Astrocyte (in vitro differentiated cells and primary cell): Measurements from ENCODE around the gene IL20RA.
"Not testable (repeated sequence)": the region's sequence is repeated elsewhere in the genome, so short reads cannot be mapped to it uniquely, and the experiment has no call there.

Source experiments
- CTCF ChIP-seq: IDR thresholded peaks from 2 replicates; pipeline ENCODE4 v1.5.1; 2011; ENCODE audit warnings: low read depth, mild to moderate bottlenecking, inconsistent platforms, low read length, moderate library complexity; ENCODE audit not compliant: insufficient read depth
- EZH2 ChIP-seq: IDR thresholded peaks from 2 replicates; pipeline ENCODE4 v1.6.1; 2012; ENCODE audit warnings: mild to moderate bottlenecking, low read length, inconsistent platforms; ENCODE audit not compliant: insufficient read depth

- TF ChIP-seq CTCF, EZH2: not testable (repeated sequence)
Measured at GRCh38 chr6:137075790-137076189, 31.0 kb upstream of the IL20RA start.
